Panc1 (cell line): Measurements from ENCODE around the gene MOB3C.

ENCODE experiments used
- CTCF ChIP-seq: fragments of 450-650 bp; IDR thresholded peaks from 2 replicates; pipeline ENCODE4 v1.5.1; 2017; ENCODE audit warnings: mild to moderate bottlenecking
- POLR2AphosphoS5 ChIP-seq: IDR thresholded peaks from 2 replicates; pipeline ENCODE4 v1.6.1; 2012; ENCODE audit warnings: mild to moderate bottlenecking, low read depth, low read length, moderate library complexity
- REST ChIP-seq, 2 experiments: IDR thresholded peaks; 2 replicates each; pipeline ENCODE4 v1.6.1; 2011 to 2012; ENCODE audit warnings: low read depth in 2 of 2, control low read depth in 1 of 2, low read length in 1 of 2, mild to moderate bottlenecking in 1 of 2, moderate library complexity in 1 of 2; ENCODE audit not compliant: insufficient read depth in 1 of 2
- SIN3A ChIP-seq: IDR thresholded peaks from 2 replicates; pipeline ENCODE4 v1.6.1; 2012; ENCODE audit warnings: low read depth, mild to moderate bottlenecking, low read length, moderate library complexity, borderline replicate concordance; ENCODE audit not compliant: insufficient read depth

GRCh38 chr1:46637444-46638083, 21.0 kb upstream of the MOB3C start:
- TF ChIP-seq CTCF = no peak
- no peak for TF ChIP-seq POLR2AphosphoS5
- TF ChIP-seq SIN3A = no peak
- no peak for TF ChIP-seq REST (IDR thresholded peaks at IDR 0.05; ENCODE audit: insufficient read depth in 1 of 2, low read depth in 2 of 2, low read length in 1 of 2)
